GM12878 (cell line): ENCODE results near the gene MAPKAP1. TPM values are rescaled to one million over a fixed set of nuclear protein-coding genes. Genes with fewer than 3 reads are reported as not detected.

Experiments used
- ATAC-seq: fragments of 200-7000 bp; cut with Tn5 transposase; 3 replicates; pipeline ENCODE4 v1.9.1; 2020; ENCODE audit warnings: mild to moderate bottlenecking, moderate library complexity
- BruUV-seq: library from RNA; stranded (reverse); fragments of 400-500 nt; replicated peaks from 2 replicates; lab custom pipeline; 2021; lab: Mats Ljungman, UMichigan
- CTCF ChIA-PET: fragments of 300-600 bp; sonication (Branson Sonifier 250); formaldehyde crosslinking; extraction: SDS; loops from one replicate; lab custom pipeline; 2021; ENCODE audit warnings: inconsistent platforms; lab: Yijun Ruan, JAX
- POLR2A ChIA-PET: fragments of 350-600 bp; formaldehyde crosslinking; extraction: SDS; loops from one replicate; lab custom pipeline; 2021; ENCODE audit warnings: inconsistent platforms; lab: Charles Lee
- RAD21 ChIA-PET: fragments of 300-600 bp; sonication (Branson Sonifier 250); formaldehyde crosslinking; loops from one replicate; lab custom pipeline; 2023; ENCODE audit warnings: antibody characterized with exemption; ENCODE audit not compliant: unreplicated experiment; lab: Charles Lee
- SMC1A ChIA-PET: fragments of 300-600 bp; sonication (Branson Sonifier 250); formaldehyde crosslinking; loops from one replicate; lab custom pipeline; 2023; ENCODE audit not compliant: unreplicated experiment, uncharacterized antibody; lab: Charles Lee
- DNase-seq: peaks from one replicate; pipeline ENCODE4 v3.0.0-alpha.2; 2011; ENCODE audit warnings: low read depth, low spot score
- FAIRE-seq: peaks from 3 replicates; lab custom pipeline; 2011; peaks lifted over from hg19 to GRCh38; lab: Jason Lieb, UNC
- H2AFZ ChIP-seq: 2 replicates; pipeline ENCODE4 v1.6.0; 2011; ENCODE audit warnings: low read depth, low read length, control low read depth; ENCODE audit not compliant: control insufficient read depth
- H3K27ac ChIP-seq: 2 replicates; pipeline ENCODE4 v1.5.1; 2011; ENCODE audit warnings: control low read depth; ENCODE audit not compliant: control insufficient read depth, insufficient read depth
- H3K27me3 ChIP-seq, 2 experiments: replicated peaks in 1 of 2; 2 replicates each; pipeline versions ENCODE4 v1.6.0 to v1.6.1; 2011; ENCODE audit warnings: low read length in 1 of 2; ENCODE audit not compliant: control insufficient read depth in 2 of 2, insufficient read depth in 2 of 2
- H3K36me3 ChIP-seq, 2 experiments: 2 replicates each; pipeline ENCODE4 v1.5.1; 2011; ENCODE audit warnings: low read length in 1 of 2; ENCODE audit not compliant: control insufficient read depth in 2 of 2, insufficient read depth in 2 of 2
- H3K4me1 ChIP-seq: 2 replicates; pipeline ENCODE4 v1.6.1; 2011; ENCODE audit warnings: mild to moderate bottlenecking, low read length, moderate library complexity, mixed read lengths; ENCODE audit not compliant: control insufficient read depth, insufficient read depth
- H3K4me2 ChIP-seq: 2 replicates; pipeline ENCODE4 v1.6.0; 2011; ENCODE audit warnings: control low read depth; ENCODE audit not compliant: control insufficient read depth, insufficient read depth
- H3K4me3 ChIP-seq: fragments of 200-600 bp; sonication (generic); 2 replicates; pipeline ENCODE4 v1.5.1; 2016
- H3K79me2 ChIP-seq: 2 replicates; pipeline ENCODE4 v1.6.0; 2011; ENCODE audit warnings: low read length; ENCODE audit not compliant: control insufficient read depth, insufficient read depth
- H3K9ac ChIP-seq: 2 replicates; pipeline ENCODE4 v1.8.0; 2011; ENCODE audit warnings: low read length, control low read depth, mixed read lengths; ENCODE audit not compliant: control insufficient read depth, insufficient read depth
- H3K9me3 ChIP-seq: replicated peaks from 3 replicates; pipeline ENCODE4 v1.5.1; 2011; ENCODE audit warnings: mild to moderate bottlenecking, low read length; ENCODE audit not compliant: control insufficient read depth, insufficient read depth
- H4K20me1 ChIP-seq: 2 replicates; pipeline ENCODE4 v1.6.0; 2011; ENCODE audit not compliant: control insufficient read depth, insufficient read depth
- BCL11A ChIP-seq: IDR thresholded peaks from 2 replicates; pipeline ENCODE4 v1.6.1; 2011; ENCODE audit warnings: low read depth, low read length
- E2F8 ChIP-seq: fragments of 450-650 bp; IDR thresholded peaks from 2 replicates; pipeline ENCODE4 v1.6.1; 2018; ENCODE audit warnings: mild to moderate bottlenecking, low read depth, moderate library complexity; ENCODE audit not compliant: partially characterized antibody
- MEF2A ChIP-seq: IDR thresholded peaks from 2 replicates; pipeline ENCODE4 v1.6.1; 2011; ENCODE audit warnings: low read depth, mild to moderate bottlenecking, low read length, moderate library complexity; ENCODE audit not compliant: insufficient read depth
- NR2C2 ChIP-seq: IDR thresholded peaks from 2 replicates; pipeline ENCODE4 v1.6.1; 2011; ENCODE audit warnings: borderline replicate concordance, low read depth; ENCODE audit not compliant: control insufficient read depth, insufficient read length
- POU2F2 ChIP-seq: IDR thresholded peaks from 3 replicates; pipeline ENCODE4 v1.6.1; 2011; ENCODE audit warnings: low read depth, mild to moderate bottlenecking, low read length, borderline replicate concordance
- SMAD1 ChIP-seq: fragments of 450-650 bp; IDR thresholded peaks from 2 replicates; pipeline ENCODE4 v1.6.1; 2018; ENCODE audit warnings: mild to moderate bottlenecking, low read depth; ENCODE audit not compliant: partially characterized antibody
- SMC3 ChIP-seq: IDR thresholded peaks from 2 replicates; pipeline ENCODE4 v1.6.1; 2011; ENCODE audit warnings: low read length, improper control_type of control experiment, borderline replicate concordance
- TAF1 ChIP-seq: IDR thresholded peaks from 2 replicates; pipeline ENCODE4 v1.6.1; 2011; ENCODE audit warnings: mild to moderate bottlenecking, low read depth, low read length, borderline replicate concordance
- TCF3 ChIP-seq: IDR thresholded peaks from 2 replicates; pipeline ENCODE4 v1.6.1; 2012; ENCODE audit warnings: low read depth, mild to moderate bottlenecking, low read length, borderline replicate concordance; ENCODE audit not compliant: insufficient read depth
- ZNF24 ChIP-seq: fragments of 450-650 bp; IDR thresholded peaks from 2 replicates; pipeline ENCODE4 v1.6.1; 2017; ENCODE audit warnings: antibody characterized with exemption, mild to moderate bottlenecking
- WGBS: methylation state at CpG from one replicate; pipeline ENCODE4 v1.1.6; 2016; ENCODE audit warnings: low lambda C conversion rate; ENCODE audit not compliant: insufficient replicate concordance, insufficient coverage; ENCODE audit errors: missing lambda C conversion rate; 5-methylcytosine and 5-hydroxymethylcytosine counted together
- in situ Hi-C: fragments of 300-500 bp; cut with MboI; formaldehyde crosslinking; loops from 9 replicates; pipeline ENCODE4 v1.14.3; 2018; ENCODE audit warnings: mixed read lengths
- intact Hi-C: fragments of 100-400 bp; cut with micrococcal nuclease; formaldehyde crosslinking; loops from one replicate; pipeline ENCODE4 v1.14.2; 2022; ENCODE audit not compliant: unreplicated experiment
- polyA plus RNA-seq, 11 experiments: library from polyadenylated mRNA; depleted of rRNA in 4 of 11; unstranded in 6 of 11; stranded (reverse) in 5 of 11; fragments of >200 nt; fragmentation: Nextera tagmentation in 4 of 11; fragmentation: Illumina TruSeq in 1 of 11; extraction: Ambion mirVana in 4 of 11; extraction: Trizol in 1 of 11; gene quantifications; 1 replicate in 1 of 11; 2 replicates in 10 of 11; pipeline versions ENCODE4 v1.2.1 to v1.2.3, GENCODE V29; 2011 to 2016; ENCODE audit warnings: inconsistent platforms in 2 of 11, missing spikeins in 2 of 11, low read depth in 1 of 11
- total RNA-seq, 4 experiments: library from RNA; depleted of rRNA in 3 of 4; stranded (reverse); fragments of >200 nt in 3 of 4; fragmentation: Illumina TruSeq in 1 of 4; extraction: Trizol in 1 of 4; gene quantifications; 2 replicates each; pipeline versions ENCODE4 v1.2.1 to v1.2.3, GENCODE V29; 2013 to 2021

MAPKAP1 gene
- total and polyA plus RNA-seq, 10 of the 15 experiments (the other 5 are each of a cell fraction or from before 2014, with no cell fraction given): 5.1 to 188 (median 105) TPM

- H3K4me1 ChIP-seq: no peaks in the 10 kb centered on the region
- ChIA-PET POLR2A (no interaction called here), CTCF (interaction anchor here (1.1 kb wide), 2 partner anchors 8 to 1075 kb away, joined by 3 read pairs; no protein-coding TSS in a partner anchor), RAD21 (interaction anchor here (0.5 kb wide), 1 partner anchor 111 kb away, joined by 5 read pairs; no protein-coding TSS in a partner anchor), SMC1A (no interaction called here)
- no peak overlapping the region for H2AFZ ChIP-seq
- FAIRE-seq: no peak
- H3K4me2 ChIP-seq: no peak overlapping the region
- H3K9me3 ChIP-seq: no peaks in the 10 kb centered on the region
- H3K9ac ChIP-seq: no peak overlapping the region
- TF ChIP-seq TCF3 (no peak), E2F8 (no peak), NR2C2 (no peak), BCL11A (no peak), SMC3 (no peak), MEF2A (no peak), TAF1 (no peak), SMAD1 (no peak), ZNF24 (no peak), POU2F2 (no peak)
- no peaks in the 10 kb centered on the region; the same call in 1 of the 2 replicates for H4K20me1 ChIP-seq
- H3K79me2 ChIP-seq: no peaks in the 10 kb centered on the region
- DNase-seq: no peak
- no peak overlapping the region for H3K27ac ChIP-seq
- in situ Hi-C loops: no loop called here
- no peak overlapping the region for H3K4me3 ChIP-seq
- no peaks in the 10 kb centered on the region for H3K27me3 ChIP-seq
- no peaks in the 10 kb centered on the region for H3K36me3 ChIP-seq
- WGBS: 72% methylated on average over 23 of the region's 23 CpGs
- BruUV-seq: no TSS peak
- no peak for ATAC-seq
- intact Hi-C loops: no loop called here
These were observed 291.2 kb downstream of the MAPKAP1 start for GRCh38 chr9:125415583-125416460.
